Measurements from ENCODE around the gene TMEM182.

DNA sequence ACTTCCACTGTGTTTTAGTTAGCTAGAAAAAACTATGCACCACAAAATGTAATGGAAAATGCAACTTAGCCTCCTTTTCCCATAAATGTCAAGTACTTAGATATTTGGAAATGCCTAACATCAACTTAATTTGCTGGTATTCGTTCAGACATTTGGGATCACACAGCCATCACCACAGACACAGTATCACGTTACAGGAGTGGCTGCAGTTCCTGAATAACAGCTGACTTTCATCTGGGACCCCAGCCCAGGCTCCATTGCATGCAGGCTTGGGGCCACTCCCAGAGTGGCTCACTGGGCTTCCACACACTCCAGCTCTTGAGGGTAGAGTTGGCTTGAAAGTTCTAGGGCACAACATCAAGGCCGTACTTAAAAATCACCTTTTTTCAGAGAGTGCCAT lies 9.3 kb downstream of the TMEM182 start:
- TF ChIP-seq, protein P1, sequence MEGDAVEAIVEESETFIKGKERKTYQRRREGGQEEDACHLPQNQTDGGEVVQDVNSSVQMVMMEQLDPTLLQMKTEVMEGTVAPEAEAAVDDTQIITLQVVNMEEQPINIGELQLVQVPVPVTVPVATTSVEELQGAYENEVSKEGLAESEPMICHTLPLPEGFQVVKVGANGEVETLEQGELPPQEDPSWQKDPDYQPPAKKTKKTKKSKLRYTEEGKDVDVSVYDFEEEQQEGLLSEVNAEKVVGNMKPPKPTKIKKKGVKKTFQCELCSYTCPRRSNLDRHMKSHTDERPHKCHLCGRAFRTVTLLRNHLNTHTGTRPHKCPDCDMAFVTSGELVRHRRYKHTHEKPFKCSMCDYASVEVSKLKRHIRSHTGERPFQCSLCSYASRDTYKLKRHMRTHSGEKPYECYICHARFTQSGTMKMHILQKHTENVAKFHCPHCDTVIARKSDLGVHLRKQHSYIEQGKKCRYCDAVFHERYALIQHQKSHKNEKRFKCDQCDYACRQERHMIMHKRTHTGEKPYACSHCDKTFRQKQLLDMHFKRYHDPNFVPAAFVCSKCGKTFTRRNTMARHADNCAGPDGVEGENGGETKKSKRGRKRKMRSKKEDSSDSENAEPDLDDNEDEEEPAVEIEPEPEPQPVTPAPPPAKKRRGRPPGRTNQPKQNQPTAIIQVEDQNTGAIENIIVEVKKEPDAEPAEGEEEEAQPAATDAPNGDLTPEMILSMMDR (IDR thresholded peaks at IDR 0.05): no peak
- TF ChIP-seq POLR2A (IDR thresholded peaks at IDR 0.05): no peak

All from uterus (tissue), 2 donors.